IPS-11a (cell line): ENCODE measurements around the gene ETFDH.
"Not testable (repeated sequence)": the region's sequence is repeated elsewhere in the genome, so short reads cannot be mapped to it uniquely, and the experiment has no call there.

Experiments used
- H3K4me3 ChIP-seq: one replicate; pipeline ENCODE4 v1.5.1; 2013; ENCODE audit warnings: low read depth, low read length, control low read depth

ETFDH gene

DNA sequence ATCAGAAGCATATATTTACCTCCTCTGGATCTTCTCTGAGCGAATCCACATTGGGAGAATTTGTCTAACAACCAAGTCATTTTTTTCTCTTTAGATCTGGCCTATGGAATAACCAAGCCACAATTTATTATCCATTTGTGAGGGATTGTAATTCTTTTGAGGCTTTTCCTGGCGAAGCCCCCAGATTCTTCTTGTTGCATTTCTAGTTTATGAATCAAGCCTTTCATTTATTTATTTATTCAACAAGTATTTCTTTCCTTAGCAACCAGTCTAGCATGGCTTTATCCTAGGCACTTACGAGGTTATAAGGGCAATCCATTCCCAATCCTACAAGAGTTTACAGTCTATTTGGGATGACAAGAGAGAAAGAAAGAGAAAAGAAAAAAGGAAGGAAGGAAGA is 78.3 kb downstream of the ETFDH start:
- no peak overlapping the region for H3K4me3 ChIP-seq

DNA sequence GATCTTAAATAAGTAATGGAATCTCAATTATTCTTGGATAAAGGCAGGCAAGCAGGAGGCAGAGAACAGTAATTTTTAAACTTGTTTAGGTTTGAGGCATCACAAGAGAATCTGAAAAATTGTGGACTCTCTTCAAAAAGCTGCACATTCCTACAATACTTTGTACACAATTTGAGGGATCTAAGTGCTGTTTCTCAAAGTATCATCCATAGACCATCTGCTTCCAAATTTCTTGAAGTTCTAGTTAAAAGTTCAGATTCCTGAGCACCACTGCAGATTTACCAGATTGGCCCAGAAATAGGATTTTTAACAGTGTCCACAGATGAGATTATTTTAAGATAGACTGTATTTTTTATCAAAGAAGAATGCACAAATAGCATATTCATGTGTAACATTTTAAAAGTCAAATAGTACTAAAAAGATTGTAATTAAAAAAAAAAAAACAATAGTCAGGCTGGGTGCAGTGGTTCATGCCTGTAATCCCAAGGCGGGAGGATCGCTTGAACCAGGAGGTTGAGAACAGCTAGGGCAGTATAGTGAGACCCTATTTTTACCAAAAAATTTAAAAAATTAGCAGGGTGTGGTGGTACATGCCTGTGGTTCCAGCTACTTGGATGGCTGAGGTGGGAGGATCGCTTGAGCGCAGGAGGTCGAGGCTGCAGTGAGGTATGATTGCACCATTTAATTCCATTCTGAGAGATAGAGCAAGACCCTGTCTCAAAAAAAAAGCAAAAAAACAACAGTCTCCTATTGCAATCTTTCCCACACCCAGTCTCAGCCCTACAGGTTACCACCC is 82.5 kb downstream of the ETFDH start:
- H3K4me3 ChIP-seq = no peak overlapping the region

DNA sequence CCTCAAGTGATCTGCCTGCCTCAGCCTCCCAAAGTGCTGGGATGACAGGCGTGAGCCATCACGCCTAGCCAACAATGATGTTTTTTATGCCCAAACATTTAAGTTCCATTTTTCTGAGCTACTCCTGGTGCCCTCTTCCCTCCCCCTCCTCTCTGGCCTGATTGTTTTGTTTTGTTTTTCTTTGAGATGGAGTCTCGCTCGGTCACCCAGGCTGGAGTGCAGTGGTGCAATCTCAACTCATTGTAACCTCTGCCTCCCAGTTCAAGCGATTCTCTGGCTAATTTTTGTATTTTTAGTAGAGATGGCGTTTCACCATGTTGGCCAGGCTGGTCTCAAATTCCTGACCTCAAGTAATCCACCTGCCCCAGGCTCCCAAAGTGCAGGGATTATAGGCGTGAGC is 83.7 kb downstream of the ETFDH start:
- not testable (repeated sequence) for H3K4me3 ChIP-seq

DNA sequence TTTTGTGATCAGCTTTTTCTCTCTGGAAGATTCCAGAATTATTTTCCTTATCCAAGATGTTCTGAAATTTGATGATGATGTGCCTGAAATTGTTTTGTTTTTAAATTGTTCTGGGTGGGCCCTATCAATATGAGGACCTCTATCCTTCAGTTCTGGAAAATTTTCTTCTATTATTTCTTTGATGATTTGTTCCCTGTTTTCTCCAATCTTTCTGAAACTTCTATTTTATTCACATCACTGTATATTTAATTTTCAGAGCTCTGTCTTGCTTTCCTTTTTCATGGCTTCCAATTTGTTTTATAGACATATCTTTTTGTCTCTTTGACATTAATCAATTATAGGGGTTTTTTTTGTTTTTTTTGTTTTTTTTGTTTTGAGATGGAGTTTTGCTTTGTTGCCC is 84.5 kb downstream of the ETFDH start:
- H3K4me3 ChIP-seq = no peak overlapping the region

DNA sequence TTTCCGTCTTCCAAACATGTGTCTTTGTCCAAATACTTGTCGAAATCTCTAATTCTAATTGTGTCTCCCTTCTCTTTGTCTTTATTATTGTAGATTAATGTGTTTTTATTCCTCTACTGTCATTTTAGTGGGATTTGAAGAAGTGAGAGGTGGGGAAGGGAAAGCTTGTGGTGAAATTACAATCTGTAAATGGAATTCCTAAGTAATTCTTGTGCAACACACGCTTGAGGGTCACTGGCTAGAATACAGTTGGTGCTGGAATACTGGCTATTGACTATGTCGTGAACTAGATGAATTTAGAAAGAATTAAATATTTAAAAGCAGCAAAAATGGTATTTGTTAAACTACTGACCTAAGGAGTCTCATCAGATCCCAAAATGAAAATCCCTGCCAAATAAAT is 86.0 kb downstream of the ETFDH start:
- no peak overlapping the region for H3K4me3 ChIP-seq

DNA sequence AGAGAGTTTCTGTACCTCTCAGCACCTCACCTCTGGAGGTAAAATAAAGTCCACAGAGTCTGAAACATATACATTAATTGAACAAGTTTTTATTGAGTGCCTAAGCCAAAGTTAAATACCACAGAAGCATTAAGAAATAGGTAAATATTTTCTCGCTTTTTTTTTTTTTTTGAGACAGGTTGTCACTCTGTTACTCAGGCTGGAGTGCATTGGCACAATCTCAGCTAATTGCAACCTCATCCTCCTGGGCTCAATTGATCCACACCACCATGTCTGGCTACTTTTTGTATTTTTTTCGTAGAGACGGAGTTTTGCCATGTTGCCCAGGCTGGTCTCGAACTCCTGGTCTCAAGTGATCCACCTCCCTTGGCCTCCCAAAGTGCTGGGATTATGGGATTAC is 86.6 kb downstream of the ETFDH start:
- H3K4me3 ChIP-seq = no peak overlapping the region
